ENCODE measurements around the gene DCP1B. TPM values are rescaled to one million over a fixed set of nuclear protein-coding genes. Genes with fewer than 3 reads are reported as not detected.
"Not testable (repeated sequence)": the region's sequence is repeated elsewhere in the genome, so short reads cannot be mapped to it uniquely, and the experiment has no call there.

DCP1B gene
- total and polyA plus RNA-seq, 5 experiments from 2014 or later = 10.0 to 24.4 (median 20.9) TPM

- Mint-ChIP-seq H3K4me3 (no peak overlapping the region), H3K9me3 (no peaks in the 10 kb centered on the region), H3K27me3 (no peaks in the 10 kb centered on the region), H3K4me1 (peaks cover 0 to 1% (median 0%) of the 10 kb centered on the region in 4 donors), H3K36me3 (peaks cover 13 to 75% (median 38%) of the 10 kb centered on the region in 3 donors), H3K27ac (peak overlapping the region in 3 of 10 donors; percentile 1 to 78 (median 10))
- DNase-seq = no peak
- no peak for ATAC-seq
- POLR2A ChIA-PET = no interaction called here
These were observed 41.9 kb downstream of the DCP1B start for GRCh38 chr12:1962051-1963020.

DNA sequence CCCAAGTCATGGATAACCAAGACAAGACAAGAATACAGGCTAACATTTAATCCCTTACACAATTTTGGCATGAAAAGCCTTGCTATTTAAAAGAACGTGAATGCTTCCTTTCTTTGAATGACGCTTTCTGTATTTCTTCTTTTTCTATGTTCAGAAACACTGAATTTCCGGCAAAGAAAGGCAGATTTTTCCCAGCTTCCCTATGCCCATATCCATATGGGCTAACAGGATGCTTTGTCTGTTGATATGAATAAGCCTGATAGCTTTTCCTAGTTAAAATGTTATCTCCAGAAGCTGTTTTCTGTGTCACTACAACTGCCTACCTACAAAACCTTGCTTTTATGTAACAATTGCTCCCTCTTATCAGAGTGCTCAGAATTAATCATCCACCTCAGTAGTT, 47.5 kb downstream of the DCP1B start:
- peaks cover 13 to 70% (median 34%) of the 10 kb centered on the region in 3 donors for H3K36me3 Mint-ChIP-seq

DNA sequence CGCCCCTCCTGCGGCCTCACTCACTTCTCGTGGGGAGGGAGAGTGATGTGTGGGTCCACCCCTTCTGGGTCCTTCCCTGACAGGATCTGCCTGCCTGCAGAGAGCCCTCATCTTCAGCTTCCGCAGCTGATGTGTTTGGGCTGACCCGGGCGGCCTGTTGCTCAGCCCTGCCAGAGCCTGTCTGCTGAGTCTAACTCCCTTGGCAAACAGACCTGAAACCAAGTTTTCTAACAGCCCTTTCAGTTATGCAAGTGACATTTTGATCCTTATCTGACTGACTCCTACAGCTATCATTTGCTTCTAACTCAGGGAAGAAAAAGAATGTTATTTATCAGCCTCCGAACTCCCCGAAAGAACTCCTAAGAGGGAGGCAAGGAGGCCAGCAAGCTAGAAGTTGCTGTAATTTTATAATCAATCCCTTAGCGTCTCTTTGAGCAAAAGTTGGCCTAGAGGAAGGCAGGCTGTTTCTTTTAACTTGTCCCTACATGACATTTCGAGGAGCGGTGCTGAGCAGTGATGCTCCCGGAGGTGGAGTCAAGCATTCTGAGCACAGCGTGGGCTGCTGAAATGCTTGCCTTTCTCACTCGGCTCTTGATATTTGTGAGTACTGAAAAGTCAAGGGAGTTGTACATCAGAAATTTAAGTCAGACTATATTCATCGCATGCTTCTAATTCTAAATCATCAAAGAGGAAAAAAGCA, 54.3 kb downstream of the DCP1B start:
- no peak for ATAC-seq
- POLR2A ChIA-PET = no interaction called here
- H3K36me3 Mint-ChIP-seq = peaks cover 0 to 89% (median 43%) of the 10 kb centered on the region in 3 donors

More for the DNA sequence above, 47.5 kb downstream of the DCP1B start:
- Mint-ChIP-seq H3K4me3 (no peak overlapping the region), H3K27me3 (no peaks in the 10 kb centered on the region), H3K4me1 (peaks cover 0 to 2% (median 0%) of the 10 kb centered on the region in 4 donors), H3K27ac (no peak overlapping the region), H3K9me3 (no peaks in the 10 kb centered on the region)
- POLR2A ChIA-PET = no interaction called here
- no peak for DNase-seq
- no peak for ATAC-seq

DNA sequence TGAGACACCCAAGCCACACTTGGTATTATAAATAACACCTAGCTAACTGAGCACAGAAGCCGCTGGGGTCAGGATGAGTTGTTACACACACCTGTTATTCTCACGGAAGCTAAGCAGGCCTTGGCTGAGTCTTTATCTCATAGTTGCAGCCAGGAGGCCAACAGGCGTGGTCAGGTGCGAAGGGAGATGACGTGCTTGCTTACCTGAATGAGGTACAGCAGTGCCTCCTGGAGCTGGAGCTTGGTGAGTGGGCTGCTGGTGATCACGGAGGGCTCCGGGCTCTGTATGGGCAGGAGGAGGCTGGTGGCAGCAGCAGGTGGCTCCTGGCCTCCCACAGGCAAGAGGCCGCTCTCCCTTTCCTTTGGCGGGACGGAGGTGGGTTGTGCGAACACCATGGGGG, 55.4 kb downstream of the DCP1B start:
- Mint-ChIP-seq H3K4me1 (peaks cover 0 to 3% (median under 1%) of the 10 kb centered on the region in 4 donors), H3K4me3 (no peak overlapping the region), H3K36me3 (peaks cover 0 to 93% (median 50%) of the 10 kb centered on the region in 3 donors), H3K27me3 (no peaks in the 10 kb centered on the region), H3K9me3 (no peaks in the 10 kb centered on the region), H3K27ac (peak overlapping the region in 1 of 10 donors; percentile 71)
- DNase-seq = no peak
- POLR2A ChIA-PET = no interaction called here
- no peak for ATAC-seq

More for the DNA sequence above, 54.3 kb downstream of the DCP1B start:
- Mint-ChIP-seq H3K27me3 (no peaks in the 10 kb centered on the region), H3K9me3 (no peaks in the 10 kb centered on the region), H3K4me3 (no peak overlapping the region), H3K4me1 (peaks cover 0 to 2% (median 0%) of the 10 kb centered on the region in 4 donors), H3K27ac (peak overlapping the region in 2 of 10 donors; percentile 22 to 60)
- DNase-seq = no peak

- H3K9me3 Mint-ChIP-seq = no peaks in the 10 kb centered on the region
- H3K27me3 Mint-ChIP-seq = no peaks in the 10 kb centered on the region
- peak overlapping the region in 2 of 10 donors; percentile 4 to 32 for H3K27ac Mint-ChIP-seq
- H3K4me1 Mint-ChIP-seq = peaks cover 0 to 8% (median 1%) of the 10 kb centered on the region in 4 donors
- POLR2A ChIA-PET = no interaction called here
- peaks cover 0 to 93% (median 41%) of the 10 kb centered on the region in 3 donors for H3K36me3 Mint-ChIP-seq
- DNase-seq (no peak), ATAC-seq (no peak)
- no peak overlapping the region for H3K4me3 Mint-ChIP-seq
These were observed 57.2 kb downstream of the DCP1B start for GRCh38 chr12:1947081-1947480.

DNA sequence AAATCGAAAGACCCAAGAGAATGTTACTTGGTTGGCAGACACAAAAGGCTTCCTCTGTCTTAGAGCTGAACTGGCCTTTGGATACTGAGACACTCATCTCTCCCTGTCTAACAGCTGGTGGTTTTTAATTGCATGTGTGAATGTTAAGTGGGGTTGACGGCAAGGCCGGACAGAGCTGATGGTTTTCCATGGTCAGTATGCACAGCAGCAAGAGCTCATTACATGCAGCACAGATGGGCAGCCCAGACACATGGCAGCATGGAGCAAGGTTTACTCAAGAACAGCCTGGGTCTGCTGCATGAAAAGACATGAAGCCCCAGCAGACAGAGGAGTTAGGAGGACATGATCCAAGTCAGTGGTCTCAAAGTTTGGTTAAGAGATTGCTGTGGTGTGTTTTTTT, 58.0 kb downstream of the DCP1B start:
- no peak for DNase-seq
- Mint-ChIP-seq H3K4me3 (no peak overlapping the region), H3K4me1 (peaks cover 0 to 10% (median 1%) of the 10 kb centered on the region in 4 donors), H3K36me3 (peaks cover 0 to 94% (median 37%) of the 10 kb centered on the region in 3 donors), H3K9me3 (no peaks in the 10 kb centered on the region), H3K27ac (peak overlapping the region in 2 of 10 donors; percentile 11 to 53), H3K27me3 (no peaks in the 10 kb centered on the region)
- POLR2A ChIA-PET = no interaction called here
- ATAC-seq = no peak

GRCh38 chr12:1945502-1945901, 58.8 kb downstream of the DCP1B start:
- ATAC-seq, H3K4me3 Mint-ChIP-seq, H3K27ac Mint-ChIP-seq, H3K9me3 Mint-ChIP-seq, DNase-seq, POLR2A ChIA-PET, H3K27me3 Mint-ChIP-seq: not testable (repeated sequence)
- H3K4me1 Mint-ChIP-seq = peaks cover 0 to 10% (median 1%) of the 10 kb centered on the region in 4 donors
- H3K36me3 Mint-ChIP-seq = peaks cover 0 to 93% (median 37%) of the 10 kb centered on the region in 3 donors

DNA sequence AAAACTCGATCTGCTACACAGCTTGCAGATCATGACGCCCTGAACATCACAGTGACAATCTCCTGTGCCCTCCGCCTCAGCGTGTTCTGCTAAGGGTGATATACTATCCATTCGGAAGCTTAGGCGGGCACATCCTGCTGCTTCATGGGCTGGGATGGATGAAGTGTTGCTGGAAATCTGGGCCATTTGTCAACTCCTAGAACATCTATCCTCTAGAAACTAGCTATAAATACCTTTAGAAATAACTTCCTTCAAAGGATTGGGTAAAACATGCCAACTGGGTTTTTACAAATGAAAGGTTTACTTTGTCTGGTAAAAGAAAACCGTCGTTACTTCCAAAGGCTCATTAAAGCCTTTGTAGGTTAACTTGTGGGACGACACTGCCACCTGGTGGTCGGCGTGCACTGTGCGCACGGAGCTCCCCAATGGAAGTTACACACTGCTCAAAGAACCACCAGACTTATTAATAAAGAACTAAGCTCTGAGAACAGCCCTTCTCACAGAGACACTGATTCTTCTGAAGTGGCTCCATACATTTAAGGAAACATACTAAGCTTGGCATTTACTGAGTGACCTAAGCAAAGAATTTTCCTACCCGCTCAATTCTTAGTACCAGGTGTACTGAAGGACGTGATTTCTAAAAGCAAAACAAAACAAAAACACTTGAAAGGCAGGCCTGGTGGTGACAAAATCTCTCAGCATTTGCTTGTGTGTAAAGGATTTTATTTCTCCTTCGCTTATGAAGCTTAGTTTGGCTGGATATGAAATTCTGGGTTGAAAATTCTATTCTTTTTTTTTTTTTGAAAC, 64.3 kb downstream of the DCP1B start:
- ATAC-seq (peak; percentile 97 to 100), DNase-seq (peak; percentile 77 to 94 (median 88))
- Mint-ChIP-seq H3K4me3 (no peak overlapping the region), H3K36me3 (peaks cover 0 to 65% (median 8%) of the 10 kb centered on the region in 3 donors), H3K9me3 (no peaks in the 10 kb centered on the region), H3K4me1 (peaks cover 4 to 15% (median 6%) of the 10 kb centered on the region in 4 donors), H3K27me3 (no peaks in the 10 kb centered on the region), H3K27ac (peak overlapping the region in 3 of 10 donors; percentile 20 to 74 (median 67))
- POLR2A ChIA-PET = interaction anchor here (0.5 to 2.4 kb wide), 9 partner anchors 9 to 287 kb away, joined by 3 to 57 read pairs (median 6); no protein-coding TSS in a partner anchor

DNA sequence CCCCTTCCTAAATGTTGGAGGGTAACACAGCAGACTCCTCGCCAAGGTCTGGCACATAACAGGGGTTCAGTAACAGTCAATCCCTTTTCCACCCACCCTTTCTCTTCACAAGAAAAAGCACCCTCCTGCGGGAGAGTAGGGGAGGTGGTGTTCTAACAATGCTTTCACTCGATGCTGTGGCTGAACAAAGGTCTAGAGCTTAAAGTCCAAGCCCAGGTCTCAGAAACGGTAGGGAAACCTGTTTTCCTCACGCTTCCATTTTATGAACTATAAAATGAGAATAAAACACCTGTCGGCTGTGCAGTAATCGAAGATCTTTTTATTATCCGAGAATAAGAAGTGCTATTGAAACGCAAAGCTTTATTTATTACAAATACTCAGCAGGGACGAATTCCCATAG, 64.9 kb downstream of the DCP1B start:
- peaks cover 0 to 59% (median 1%) of the 10 kb centered on the region in 3 donors for H3K36me3 Mint-ChIP-seq

GRCh38 chr12:1937481-1938224, 66.6 kb downstream of the DCP1B start:
- no peak overlapping the region for H3K27ac Mint-ChIP-seq
- no peak overlapping the region for H3K4me3 Mint-ChIP-seq
- peaks cover 4 to 14% (median 9%) of the 10 kb centered on the region in 4 donors for H3K4me1 Mint-ChIP-seq
- H3K9me3 Mint-ChIP-seq = no peaks in the 10 kb centered on the region
- no peaks in the 10 kb centered on the region for H3K27me3 Mint-ChIP-seq
- POLR2A ChIA-PET = no interaction called here
- peaks cover 0 to 42% (median 0%) of the 10 kb centered on the region in 3 donors for H3K36me3 Mint-ChIP-seq
- no peak for ATAC-seq
- DNase-seq = peak in 1 of 10 donors; percentile 21

More for the DNA sequence above, 64.9 kb downstream of the DCP1B start:
- Mint-ChIP-seq H3K9me3 (no peaks in the 10 kb centered on the region), H3K4me3 (no peak overlapping the region), H3K27ac (no peak overlapping the region), H3K27me3 (no peaks in the 10 kb centered on the region), H3K4me1 (peaks cover 4 to 15% (median 6%) of the 10 kb centered on the region in 4 donors)
- ATAC-seq (no peak), DNase-seq (no peak)
- POLR2A ChIA-PET = interaction anchor here (1.2 to 2.4 kb wide), 7 partner anchors 8 to 286 kb away, joined by 3 to 57 read pairs (median 6); no protein-coding TSS in a partner anchor
